Neutrophil (primary cell): ENCODE results near the gene BPIFB6.
"Not testable (repeated sequence)": the region's sequence is repeated elsewhere in the genome, so short reads cannot be mapped to it uniquely, and the experiment has no call there.

ENCODE experiments used
- H3K27ac ChIP-seq: fragments of 200-600 bp; sonication (generic); 2 replicates; pipeline ENCODE4 v1.5.1; 2016; ENCODE audit warnings: mild to moderate bottlenecking, moderate library complexity
- H3K27me3 ChIP-seq: fragments of 200-600 bp; sonication (generic); 2 replicates; pipeline ENCODE4 v1.6.0; 2016; ENCODE audit warnings: mild to moderate bottlenecking
- H3K36me3 ChIP-seq: fragments of 200-600 bp; sonication (generic); 2 replicates; pipeline ENCODE4 v1.5.1; 2017
- H3K4me1 ChIP-seq, 2 experiments: fragments of 200-600 bp in 1 of 2; sonication (generic) in 1 of 2; 1 replicate in 1 of 2; 2 replicates in 1 of 2; pipeline versions ENCODE4 v1.5.1 to v1.6.1; 2013 to 2016; ENCODE audit warnings: low read depth in 1 of 2, low read length in 1 of 2, mild to moderate bottlenecking in 1 of 2, moderate library complexity in 1 of 2; ENCODE audit not compliant: control insufficient read depth in 1 of 2, insufficient read depth in 1 of 2
- H3K4me3 ChIP-seq, 2 experiments: fragments of 200-600 bp in 1 of 2; sonication (generic) in 1 of 2; 1 replicate in 1 of 2; 2 replicates in 1 of 2; pipeline ENCODE4 v1.5.1; 2013 to 2016; ENCODE audit warnings: low read depth in 1 of 2, low read length in 1 of 2, mild to moderate bottlenecking in 1 of 2, moderate library complexity in 1 of 2
- H3K9me3 ChIP-seq: fragments of 200-600 bp; sonication (generic); 2 replicates; pipeline ENCODE4 v1.5.1; 2016
- CTCF ChIP-seq: fragments of 200-600 bp; sonication (generic); IDR thresholded peaks from 2 replicates; pipeline ENCODE4 v1.5.1; 2016; ENCODE audit warnings: antibody characterized with exemption

BPIFB6 gene

GRCh38 chr20:33042430-33042829 is 11.0 kb downstream of the BPIFB6 start:
- no peak overlapping the region for H3K4me3 ChIP-seq
- no peak overlapping the region for H3K27ac ChIP-seq
- no peaks in the 10 kb centered on the region for H3K36me3 ChIP-seq
- TF ChIP-seq CTCF: no peak
- H3K4me1 ChIP-seq: no peaks in the 10 kb centered on the region
- H3K27me3 ChIP-seq: no peaks in the 10 kb centered on the region
- H3K9me3 ChIP-seq: peaks cover 7% of the 10 kb centered on the region

- Histone ChIP-seq H3K4me1 (no peaks in the 10 kb centered on the region), H3K36me3 (no peaks in the 10 kb centered on the region), H3K4me3 (no peak overlapping the region), H3K9me3 (peaks cover 7% of the 10 kb centered on the region), H3K27me3 (no peaks in the 10 kb centered on the region), H3K27ac (no peak overlapping the region)
- TF ChIP-seq CTCF: no peak
These were observed 11.7 kb downstream of the BPIFB6 start for GRCh38 chr20:33042983-33043730.

- no peaks in the 10 kb centered on the region for H3K36me3 ChIP-seq
- H3K4me3 ChIP-seq: no peak overlapping the region
- no peak for TF ChIP-seq CTCF
- no peak overlapping the region for H3K27ac ChIP-seq
- peaks cover 7% of the 10 kb centered on the region for H3K9me3 ChIP-seq
- no peaks in the 10 kb centered on the region for H3K4me1 ChIP-seq
- no peaks in the 10 kb centered on the region for H3K27me3 ChIP-seq
These were observed 12.3 kb downstream of the BPIFB6 start for GRCh38 chr20:33043731-33044181.

- not testable (repeated sequence) for H3K4me1 ChIP-seq, H3K4me3 ChIP-seq, H3K27ac ChIP-seq, H3K36me3 ChIP-seq, H3K9me3 ChIP-seq, H3K27me3 ChIP-seq
These were observed 13.8 kb downstream of the BPIFB6 start for GRCh38 chr20:33045129-33045721.

GRCh38 chr20:33046412-33046811 is 15.0 kb downstream of the BPIFB6 start:
- no peaks in the 10 kb centered on the region for H3K4me1 ChIP-seq
- H3K27ac ChIP-seq: no peak overlapping the region
- no peak for TF ChIP-seq CTCF
- no peaks in the 10 kb centered on the region for H3K27me3 ChIP-seq
- no peaks in the 10 kb centered on the region for H3K36me3 ChIP-seq
- peaks cover 7% of the 10 kb centered on the region for H3K9me3 ChIP-seq
- no peak overlapping the region for H3K4me3 ChIP-seq

- Histone ChIP-seq H3K27ac (no peak overlapping the region), H3K9me3 (no peaks in the 10 kb centered on the region), H3K4me3 (no peak overlapping the region), H3K4me1 (no peaks in the 10 kb centered on the region), H3K36me3 (no peaks in the 10 kb centered on the region), H3K27me3 (no peaks in the 10 kb centered on the region)
- no peak for TF ChIP-seq CTCF
These were observed 19.9 kb downstream of the BPIFB6 start for GRCh38 chr20:33051333-33051732.
